Measurements from ENCODE around the gene CTNNA3.

DNA sequence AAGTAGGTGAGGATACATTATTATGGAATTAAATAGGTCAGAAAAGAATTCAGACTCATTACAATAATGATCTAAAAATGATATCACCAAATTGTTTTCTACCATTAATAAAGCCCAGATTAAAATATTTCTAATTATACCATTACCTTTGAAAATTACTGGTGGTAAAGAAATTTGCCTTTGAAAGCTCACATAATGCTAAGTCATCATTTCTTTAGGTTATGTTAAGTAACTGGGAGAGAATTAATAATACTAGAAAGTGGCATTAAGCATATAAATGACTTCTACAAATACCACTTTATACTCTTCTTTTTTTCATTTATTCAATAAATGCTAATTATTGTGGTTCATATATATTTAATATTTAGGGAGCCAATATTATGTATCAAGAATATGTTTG, 1411.4 kb downstream of the CTNNA3 start:
- TF ChIP-seq, protein P1, sequence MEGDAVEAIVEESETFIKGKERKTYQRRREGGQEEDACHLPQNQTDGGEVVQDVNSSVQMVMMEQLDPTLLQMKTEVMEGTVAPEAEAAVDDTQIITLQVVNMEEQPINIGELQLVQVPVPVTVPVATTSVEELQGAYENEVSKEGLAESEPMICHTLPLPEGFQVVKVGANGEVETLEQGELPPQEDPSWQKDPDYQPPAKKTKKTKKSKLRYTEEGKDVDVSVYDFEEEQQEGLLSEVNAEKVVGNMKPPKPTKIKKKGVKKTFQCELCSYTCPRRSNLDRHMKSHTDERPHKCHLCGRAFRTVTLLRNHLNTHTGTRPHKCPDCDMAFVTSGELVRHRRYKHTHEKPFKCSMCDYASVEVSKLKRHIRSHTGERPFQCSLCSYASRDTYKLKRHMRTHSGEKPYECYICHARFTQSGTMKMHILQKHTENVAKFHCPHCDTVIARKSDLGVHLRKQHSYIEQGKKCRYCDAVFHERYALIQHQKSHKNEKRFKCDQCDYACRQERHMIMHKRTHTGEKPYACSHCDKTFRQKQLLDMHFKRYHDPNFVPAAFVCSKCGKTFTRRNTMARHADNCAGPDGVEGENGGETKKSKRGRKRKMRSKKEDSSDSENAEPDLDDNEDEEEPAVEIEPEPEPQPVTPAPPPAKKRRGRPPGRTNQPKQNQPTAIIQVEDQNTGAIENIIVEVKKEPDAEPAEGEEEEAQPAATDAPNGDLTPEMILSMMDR (IDR thresholded peaks at IDR 0.05), result no peak
- no peak for TF ChIP-seq POLR2A (IDR thresholded peaks at IDR 0.05)
